Measurements from ENCODE around the gene MYF6. TPM values are rescaled to one million over a fixed set of nuclear protein-coding genes. Genes with fewer than 3 reads are reported as not detected.

Gene MYF6
- total and polyA plus RNA-seq, 9 of the 15 experiments (the other 6 are each of a cell fraction or from before 2014, with no cell fraction given), result not detected

- 0% methylated on average over 1 of the region's 1 CpG for WGBS (ENCODE audit: insufficient coverage, low coverage, missing lambda C conversion rate)
- Histone ChIP-seq H3K9ac (ENCODE audit: insufficient read depth in 1 of 2, low read depth in 2 of 2, low read length in 2 of 2) (no peak overlapping the region), H4K20me1 (replicated peaks; ENCODE audit: control insufficient read depth, insufficient read depth, low read length) (no peaks in the 10 kb centered on the region), H3K4me3 (no peak overlapping the region), H3K27ac (ENCODE audit: extremely low read depth, low read depth, low read length) (no peak overlapping the region), H3K4me1 (replicated peaks in 1 of 2; ENCODE audit: control insufficient read depth in 2 of 2, insufficient read depth in 2 of 2, low read length in 2 of 2) (no peaks in the 10 kb centered on the region), H2AFZ (ENCODE audit: low read depth, low read length) (no peak overlapping the region), H3K79me2 (ENCODE audit: control insufficient read depth, insufficient read depth, low read length) (no peaks in the 10 kb centered on the region), H3K9me1 (ENCODE audit: control insufficient read depth, insufficient read depth, low read length) (no peaks in the 10 kb centered on the region), H3K4me2 (ENCODE audit: insufficient read depth, low read length) (no peak overlapping the region), H3K9me3 (replicated peaks; ENCODE audit: control insufficient read depth, insufficient read depth, low read depth, low read length) (no peaks in the 10 kb centered on the region), H3K27me3 (ENCODE audit: control insufficient read depth in 2 of 2, insufficient read depth in 2 of 2, low read length in 2 of 2) (no peaks in the 10 kb centered on the region), H3K36me3 (ENCODE audit: control insufficient read depth, insufficient read depth, low read length) (no peaks in the 10 kb centered on the region)
- POLR2A ChIA-PET, result no interaction called here
- TF ChIP-seq GMEB1 (CRISPR knock-in tag; IDR thresholded peaks at IDR 0.05), result no peak
- TF ChIP-seq ADNP (tag; IDR thresholded peaks at IDR 0.05), result no peak
- TF ChIP-seq PHB (CRISPR knock-in tag; IDR thresholded peaks at IDR 0.05), result no peak
- no peak for TF ChIP-seq HOMEZ (CRISPR knock-in tag; IDR thresholded peaks at IDR 0.05)
- no peak for TF ChIP-seq VEZF1 (CRISPR knock-in tag; IDR thresholded peaks at IDR 0.05)
- TF ChIP-seq RHOXF2B (CRISPR knock-in tag; conservative IDR thresholded peaks at IDR 0.05), result no peak
- no peak for TF ChIP-seq E2F4 (CRISPR knock-in tag; IDR thresholded peaks at IDR 0.05; ENCODE audit: low read depth)
- no peak for TF ChIP-seq HNRNPL (IDR thresholded peaks at IDR 0.05; ENCODE audit: low read depth, low read length)
- TF ChIP-seq HDGF (IDR thresholded peaks at IDR 0.05), result no peak
- no peak for TF ChIP-seq ZNF830 (CRISPR knock-in tag; IDR thresholded peaks at IDR 0.05)
- BruUV-seq (replicated peaks), result no TSS peak
- intact Hi-C loops (cut with micrococcal nuclease), result no loop called here
- CTCF ChIA-PET (ENCODE audit: low intra/inter-chr PET ratio), result no interaction called here
- DNase-seq (ENCODE audit: extremely low read depth in 1 of 4, low spot score in 3 of 4) (no peak), ATAC-seq (no peak), FAIRE-seq (no peak)
- in situ Hi-C loops (cut with MboI), result no loop called here
Observed at GRCh38 chr12:80711866-80712265, 4.4 kb downstream of the MYF6 start.
